GM06990 (cell line): Measurements from ENCODE around the gene CBR1.
"Not testable (repeated sequence)": the region's sequence is repeated elsewhere in the genome, so short reads cannot be mapped to it uniquely, and the experiment has no call there.

Experiments used
- DNase-seq: peaks from one replicate; pipeline ENCODE4 v3.0.0-alpha.2; 2011; ENCODE audit not compliant: insufficient read length; ENCODE audit errors: extremely low read depth
- H3K27me3 ChIP-seq: replicated peaks from 2 replicates; pipeline ENCODE4 v1.6.0; 2011; ENCODE audit warnings: low read length; ENCODE audit not compliant: control insufficient read depth, insufficient read depth
- H3K36me3 ChIP-seq: 2 replicates; pipeline ENCODE4 v1.5.1; 2011; ENCODE audit warnings: low read length; ENCODE audit not compliant: control insufficient read depth, insufficient read depth
- H3K4me3 ChIP-seq: replicated peaks from 2 replicates; pipeline ENCODE4 v1.5.1; 2011; ENCODE audit warnings: low read depth, mild to moderate bottlenecking, control low read depth, low read length
- TF ChIP-seq, protein P1 (sequence below): IDR thresholded peaks from 2 replicates; pipeline ENCODE4 v1.5.1; 2011; ENCODE audit warnings: low read length, control low read depth, mild to moderate bottlenecking, inconsistent platforms; ENCODE audit not compliant: insufficient read depth, poor library complexity, severe bottlenecking

CBR1 gene

DNA sequence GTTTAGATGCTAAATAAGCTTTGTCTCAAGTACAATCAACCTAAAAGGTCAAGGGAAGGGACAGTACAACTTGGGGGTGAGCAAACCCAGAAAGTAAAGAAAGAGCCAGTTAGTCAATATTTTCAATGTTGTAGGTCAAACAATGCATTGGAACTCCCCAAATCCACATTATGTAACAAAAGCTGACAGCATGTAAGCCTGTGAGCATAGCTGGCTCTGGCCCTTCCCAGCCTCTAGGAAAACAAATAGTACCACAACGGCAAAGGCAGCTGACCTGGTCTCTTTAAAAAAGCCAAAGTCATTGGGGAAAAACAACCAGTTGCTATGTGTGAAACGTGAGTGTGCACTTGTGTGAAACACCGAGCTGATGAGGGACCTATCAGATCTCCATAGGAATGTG, 3.4 kb downstream of the CBR1 start:
- H3K4me3 ChIP-seq = no peak overlapping the region
- H3K27me3 ChIP-seq = no peaks in the 10 kb centered on the region
- TF ChIP-seq, protein P1, sequence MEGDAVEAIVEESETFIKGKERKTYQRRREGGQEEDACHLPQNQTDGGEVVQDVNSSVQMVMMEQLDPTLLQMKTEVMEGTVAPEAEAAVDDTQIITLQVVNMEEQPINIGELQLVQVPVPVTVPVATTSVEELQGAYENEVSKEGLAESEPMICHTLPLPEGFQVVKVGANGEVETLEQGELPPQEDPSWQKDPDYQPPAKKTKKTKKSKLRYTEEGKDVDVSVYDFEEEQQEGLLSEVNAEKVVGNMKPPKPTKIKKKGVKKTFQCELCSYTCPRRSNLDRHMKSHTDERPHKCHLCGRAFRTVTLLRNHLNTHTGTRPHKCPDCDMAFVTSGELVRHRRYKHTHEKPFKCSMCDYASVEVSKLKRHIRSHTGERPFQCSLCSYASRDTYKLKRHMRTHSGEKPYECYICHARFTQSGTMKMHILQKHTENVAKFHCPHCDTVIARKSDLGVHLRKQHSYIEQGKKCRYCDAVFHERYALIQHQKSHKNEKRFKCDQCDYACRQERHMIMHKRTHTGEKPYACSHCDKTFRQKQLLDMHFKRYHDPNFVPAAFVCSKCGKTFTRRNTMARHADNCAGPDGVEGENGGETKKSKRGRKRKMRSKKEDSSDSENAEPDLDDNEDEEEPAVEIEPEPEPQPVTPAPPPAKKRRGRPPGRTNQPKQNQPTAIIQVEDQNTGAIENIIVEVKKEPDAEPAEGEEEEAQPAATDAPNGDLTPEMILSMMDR = no peak
- H3K36me3 ChIP-seq = no peaks in the 10 kb centered on the region; the same call in 1 of the 2 replicates
- DNase-seq = no peak

DNA sequence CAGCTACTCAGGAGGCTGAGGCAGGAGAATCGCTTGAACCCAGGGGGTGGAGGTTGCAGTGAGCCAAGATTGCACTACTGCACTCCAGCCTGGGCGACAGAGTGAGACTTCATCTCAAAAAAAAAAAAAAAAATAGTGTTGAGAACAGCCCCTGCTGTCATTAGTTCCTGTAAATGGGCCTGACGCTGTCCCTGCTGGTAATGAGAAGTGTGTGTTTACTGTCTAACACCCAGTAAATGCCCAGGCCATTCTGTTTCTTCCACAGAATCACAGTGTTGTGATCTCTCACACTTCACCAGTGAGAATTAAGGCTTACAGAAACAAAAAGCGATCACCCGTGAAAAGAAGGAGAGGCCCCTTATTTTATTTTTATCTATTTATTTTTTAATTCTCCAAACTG, 4.1 kb downstream of the CBR1 start:
- H3K27me3 ChIP-seq, DNase-seq, H3K4me3 ChIP-seq, H3K36me3 ChIP-seq: not testable (repeated sequence)

DNA sequence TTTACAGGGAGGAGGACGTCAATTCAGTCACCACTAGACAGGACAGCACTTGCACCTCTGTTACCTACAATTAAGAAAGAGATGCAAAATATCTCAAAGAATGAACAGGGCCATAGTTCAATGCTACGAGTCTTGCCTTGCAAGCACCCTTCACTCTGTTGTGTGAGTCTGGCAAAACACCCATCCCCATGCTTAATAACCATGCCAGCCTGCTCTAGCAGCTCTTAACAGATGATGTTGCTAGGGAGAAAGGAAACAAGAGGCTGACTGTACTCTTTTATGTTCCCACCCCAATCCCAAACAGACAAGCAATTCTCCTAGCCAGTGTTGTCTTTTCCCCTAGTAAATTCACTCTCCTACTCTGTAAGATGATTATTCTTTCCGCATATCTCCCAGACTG, 5.3 kb downstream of the CBR1 start:
- H3K27me3 ChIP-seq = no peaks in the 10 kb centered on the region
- no peak for DNase-seq
- TF ChIP-seq, protein P1 = no peak
- no peaks in the 10 kb centered on the region; the same call in 1 of the 2 replicates for H3K36me3 ChIP-seq
- no peak overlapping the region for H3K4me3 ChIP-seq

DNA sequence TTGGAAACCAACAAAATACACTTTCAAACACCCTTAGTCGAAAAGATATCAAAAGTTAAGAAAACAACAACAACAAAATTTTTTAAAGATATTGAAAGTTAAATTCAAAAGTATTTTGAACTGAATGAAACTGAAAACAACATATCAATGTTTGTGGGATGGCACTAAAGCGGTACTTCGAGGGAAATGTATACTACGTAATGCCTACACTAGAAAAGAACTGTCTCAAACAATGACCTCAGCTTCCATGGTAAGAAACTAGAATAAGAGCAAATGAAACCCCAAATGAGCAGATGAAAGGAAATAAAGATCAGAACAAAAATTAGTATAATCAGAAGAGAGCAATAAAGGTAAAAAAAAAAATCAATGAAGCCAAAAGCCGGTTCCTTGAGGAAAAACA, 6.1 kb downstream of the CBR1 start:
- Histone ChIP-seq H3K4me3 (no peak overlapping the region), H3K36me3 (no peaks in the 10 kb centered on the region; the same call in 1 of the 2 replicates), H3K27me3 (no peaks in the 10 kb centered on the region)
- DNase-seq = no peak
- TF ChIP-seq, protein P1 = no peak

DNA sequence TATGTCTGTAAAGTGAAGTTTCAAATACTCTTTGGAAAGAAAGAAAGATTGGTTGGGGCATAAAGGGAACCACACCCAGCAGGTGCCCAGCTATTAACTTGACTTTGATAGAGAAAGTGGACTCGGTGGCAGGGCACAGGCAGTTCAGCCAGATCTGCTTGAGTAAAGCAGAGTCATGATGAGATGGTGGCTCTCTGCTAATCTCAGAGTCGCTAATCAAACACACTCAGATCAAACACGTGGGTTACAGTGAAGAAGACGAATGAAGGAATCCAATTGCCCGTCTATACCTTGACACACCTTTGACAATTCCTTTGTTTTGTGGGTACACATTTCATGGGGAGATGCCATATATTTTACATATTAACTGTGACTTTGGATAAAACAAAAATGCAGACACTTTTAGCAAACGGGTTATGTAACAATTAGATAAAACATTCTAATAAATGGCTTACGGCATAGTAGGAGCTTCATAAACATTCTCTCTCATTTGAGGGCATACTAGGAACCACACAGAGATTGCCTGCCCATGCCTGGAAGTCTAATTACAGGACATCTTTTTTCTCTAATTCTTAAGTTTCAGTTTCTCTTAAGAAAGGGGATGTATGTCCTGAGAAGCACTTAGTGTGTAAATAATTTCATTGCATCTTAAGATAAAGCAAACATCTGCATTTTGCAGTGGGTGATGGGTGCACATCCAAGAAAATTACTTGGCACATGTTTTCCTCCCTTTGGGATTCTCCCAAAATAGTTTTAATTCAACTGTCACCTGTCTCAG, 7.2 kb downstream of the CBR1 start:
- Histone ChIP-seq H3K27me3 (no peaks in the 10 kb centered on the region), H3K4me3 (no peak overlapping the region), H3K36me3 (no peaks in the 10 kb centered on the region; the same call in 1 of the 2 replicates)
- DNase-seq = no peak
- TF ChIP-seq, protein P1 = no peak

DNA sequence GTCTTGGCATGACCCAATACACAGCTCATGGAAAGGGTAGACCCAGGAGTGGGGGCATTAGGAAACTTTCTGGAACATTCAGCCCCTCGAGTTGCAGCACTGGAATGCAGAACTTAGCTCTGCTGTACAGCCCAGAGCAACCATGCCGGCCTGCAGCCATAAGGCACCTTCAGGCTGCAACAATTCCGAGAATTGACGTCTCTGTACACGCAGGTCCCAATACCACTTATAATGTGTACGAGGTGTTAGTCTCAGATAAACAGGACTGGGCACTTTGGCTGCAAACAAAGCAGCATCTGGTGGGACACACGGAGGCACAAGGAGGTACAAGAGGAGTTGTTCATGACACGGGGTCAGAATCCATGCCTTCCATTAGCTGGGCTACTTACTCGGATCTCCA, 7.9 kb downstream of the CBR1 start:
- TF ChIP-seq, protein P1 = no peak
- Histone ChIP-seq H3K36me3 (no peaks in the 10 kb centered on the region), H3K27me3 (no peaks in the 10 kb centered on the region), H3K4me3 (no peak overlapping the region)
- no peak for DNase-seq
